Naive B cell (primary cell): ENCODE measurements around the gene IL1RN. TPM values are rescaled to one million over a fixed set of nuclear protein-coding genes. Genes with fewer than 3 reads are reported as not detected.
A peak's percentile ranks its signal among the peaks of the same experiment; 100 is the strongest.

ENCODE experiments used
- ATAC-seq, 2 donors: fragments of 150-1000 bp; cut with Tn5 transposase; 2 replicates each; pipeline ENCODE4 v1.10.0; 2021; ENCODE audit warnings: low read depth in 2 of 2, mild to moderate bottlenecking in 2 of 2, moderate library complexity in 2 of 2
- DNase-seq: peaks from one replicate; pipeline ENCODE4 v3.0.0; 2022
- H3K27ac Mint-ChIP-seq, 6 donors: one replicate each; pipeline ENCODE4 v1.8.0; 2020 to 2022; ENCODE audit warnings: mild to moderate bottlenecking in 6 of 6, mixed read lengths in 6 of 6, moderate library complexity in 5 of 6, inconsistent platforms in 2 of 6
- H3K27me3 Mint-ChIP-seq, 3 donors: one replicate each; pipeline ENCODE4 v1.8.0; 2021 to 2022; ENCODE audit warnings: mixed read lengths in 3 of 3, mild to moderate bottlenecking in 1 of 3
- H3K36me3 Mint-ChIP-seq, 2 donors: one replicate each; pipeline ENCODE4 v1.8.0; 2020 to 2022; ENCODE audit warnings: mixed read lengths in 2 of 2, inconsistent platforms in 1 of 2, mild to moderate bottlenecking in 1 of 2
- H3K4me1 Mint-ChIP-seq, 3 donors: one replicate each; pipeline ENCODE4 v1.8.0; 2020 to 2022; ENCODE audit warnings: mixed read lengths in 3 of 3, inconsistent platforms in 1 of 3, mild to moderate bottlenecking in 1 of 3, moderate library complexity in 1 of 3
- H3K4me3 Mint-ChIP-seq, 8 donors: one replicate each; pipeline ENCODE4 v1.8.0; 2020 to 2022; ENCODE audit warnings: mild to moderate bottlenecking in 8 of 8, mixed read lengths in 8 of 8, moderate library complexity in 8 of 8, inconsistent platforms in 2 of 8
- H3K9me3 Mint-ChIP-seq, 7 donors: one replicate each; pipeline ENCODE4 v1.8.0; 2020 to 2022; ENCODE audit warnings: mixed read lengths in 7 of 7, mild to moderate bottlenecking in 5 of 7, inconsistent platforms in 2 of 7, moderate library complexity in 1 of 7
- polyA plus RNA-seq, 6 donors: library from polyadenylated mRNA; unstranded; fragments of 300-500 nt; fragmentation: Illumina TruSeq; gene quantifications; one replicate each; pipeline ENCODE4 v1.2.3, GENCODE V29; 2021; ENCODE audit warnings: low read depth in 6 of 6

The IL1RN gene, protein sequence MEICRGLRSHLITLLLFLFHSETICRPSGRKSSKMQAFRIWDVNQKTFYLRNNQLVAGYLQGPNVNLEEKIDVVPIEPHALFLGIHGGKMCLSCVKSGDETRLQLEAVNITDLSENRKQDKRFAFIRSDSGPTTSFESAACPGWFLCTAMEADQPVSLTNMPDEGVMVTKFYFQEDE
- polyA plus RNA-seq = under 1 TPM in 2 of 6 donors, not detected in 4; 0.14 to 0.29 TPM

DNA sequence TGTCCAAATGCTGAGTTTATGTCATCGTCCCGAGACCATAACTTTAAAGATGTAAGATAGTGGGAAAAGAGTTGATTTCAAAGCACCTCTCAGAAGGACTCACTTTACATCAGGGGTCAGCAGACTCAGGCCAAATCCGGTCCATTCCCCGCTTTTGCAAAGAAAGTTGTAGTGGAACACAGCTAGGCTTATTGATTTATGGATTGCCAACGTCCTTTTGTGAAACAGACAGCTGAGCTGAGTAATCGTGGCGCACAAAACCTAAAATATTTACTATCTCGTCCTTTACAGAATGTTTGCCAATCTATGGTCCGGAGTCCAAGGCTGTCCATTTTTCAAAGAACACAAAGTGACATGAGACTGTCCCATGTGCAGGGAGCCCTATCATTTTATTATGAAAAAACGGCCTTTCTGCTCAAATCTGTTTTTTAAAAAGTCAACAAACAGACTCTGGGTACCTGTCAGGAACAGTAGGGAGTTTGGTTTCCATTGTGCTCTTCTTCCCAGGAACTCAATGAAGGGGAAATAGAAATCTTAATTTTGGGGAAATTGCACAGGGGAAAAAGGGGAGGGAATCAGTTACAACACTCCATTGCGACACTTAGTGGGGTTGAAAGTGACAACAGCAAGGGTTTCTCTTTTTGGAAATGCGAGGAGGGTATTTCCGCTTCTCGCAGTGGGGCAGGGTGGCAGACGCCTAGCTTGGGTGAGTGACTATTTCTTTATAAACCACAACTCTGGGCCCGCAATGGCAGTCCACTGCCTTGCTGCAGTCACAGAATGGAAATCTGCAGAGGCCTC is at the start of gene IL1RN:
Gene IL1RN (plus strand): TSS at position 754 of the 801 bp plus-strand sequence. CDS start 27 bp downstream, at position 781.
- Mint-ChIP-seq H3K4me3 (peak within 1 kb of the TSS in 2 of 8 donors; percentile 37 to 73), H3K27ac (peak within 1 kb of the TSS in 2 of 6 donors; percentile 42 to 52), H3K36me3 (no peaks in the 10 kb centered on the region), H3K9me3 (no peaks in the 10 kb centered on the region), H3K27me3 (peaks cover 6 to 29% (median 27%) of the 10 kb centered on the region in 3 donors), H3K4me1 (peaks cover 11 to 15% (median 13%) of the 10 kb centered on the region in 3 donors)
- ATAC-seq = no peak
- no peak for DNase-seq

DNA sequence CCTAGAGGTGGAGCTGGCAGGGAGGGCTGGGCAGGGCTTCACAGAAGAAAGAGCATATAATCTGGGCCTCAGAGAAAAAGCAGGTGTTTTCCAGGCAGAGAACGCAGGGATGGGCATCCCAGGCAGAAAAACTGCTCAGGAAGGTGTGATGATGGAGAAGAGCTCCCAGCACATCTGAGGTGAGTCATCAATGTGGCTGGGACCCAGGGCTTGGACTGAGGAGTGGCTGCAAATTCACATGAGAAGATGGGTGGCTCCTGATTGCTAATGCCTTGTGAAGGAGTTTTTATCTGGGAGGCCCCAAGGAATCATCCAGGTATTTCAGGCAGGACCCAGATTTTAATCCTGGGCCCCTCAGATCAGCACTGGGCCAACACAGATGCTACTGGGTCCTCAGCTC is 49.5 kb upstream of the IL1RN start:
- DNase-seq (no peak), ATAC-seq (no peak)
- no peaks in the 10 kb centered on the region for H3K4me1 Mint-ChIP-seq
- H3K27ac Mint-ChIP-seq = no peak overlapping the region
- H3K4me3 Mint-ChIP-seq = no peak overlapping the region
- no peaks in the 10 kb centered on the region for H3K9me3 Mint-ChIP-seq
- H3K36me3 Mint-ChIP-seq = no peaks in the 10 kb centered on the region
- peaks cover 18 to 55% (median 44%) of the 10 kb centered on the region in 3 donors for H3K27me3 Mint-ChIP-seq

DNA sequence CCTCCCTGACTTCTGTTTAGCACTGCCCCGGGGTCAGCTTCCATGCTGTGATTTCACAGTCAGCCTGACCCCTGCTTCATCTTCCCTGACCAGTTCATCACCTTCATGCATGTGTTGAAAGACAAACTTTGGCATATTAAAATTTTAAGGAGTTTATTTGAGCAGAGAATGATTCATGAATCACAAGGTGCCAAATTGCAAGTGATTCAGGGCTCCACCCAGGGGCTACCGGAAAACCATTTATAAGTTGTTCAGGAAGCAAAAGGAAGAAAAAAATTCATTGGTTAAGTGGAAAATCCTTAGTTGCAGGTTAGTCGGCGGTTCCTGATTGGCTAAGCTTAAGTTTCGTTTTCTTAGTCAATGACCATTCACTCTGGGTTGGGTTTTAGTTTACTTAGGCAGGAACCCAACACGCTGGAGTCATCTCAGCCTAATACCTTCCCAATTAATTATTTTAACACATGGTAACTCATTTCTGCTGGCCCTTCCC is 49.0 kb upstream of the IL1RN start:
- Mint-ChIP-seq H3K9me3 (no peaks in the 10 kb centered on the region), H3K27me3 (peaks cover 19 to 55% (median 44%) of the 10 kb centered on the region in 3 donors), H3K27ac (no peak overlapping the region), H3K36me3 (no peaks in the 10 kb centered on the region), H3K4me1 (peaks cover 0 to 3% (median 0%) of the 10 kb centered on the region in 3 donors), H3K4me3 (no peak overlapping the region)
- no peak for DNase-seq
- no peak for ATAC-seq

DNA sequence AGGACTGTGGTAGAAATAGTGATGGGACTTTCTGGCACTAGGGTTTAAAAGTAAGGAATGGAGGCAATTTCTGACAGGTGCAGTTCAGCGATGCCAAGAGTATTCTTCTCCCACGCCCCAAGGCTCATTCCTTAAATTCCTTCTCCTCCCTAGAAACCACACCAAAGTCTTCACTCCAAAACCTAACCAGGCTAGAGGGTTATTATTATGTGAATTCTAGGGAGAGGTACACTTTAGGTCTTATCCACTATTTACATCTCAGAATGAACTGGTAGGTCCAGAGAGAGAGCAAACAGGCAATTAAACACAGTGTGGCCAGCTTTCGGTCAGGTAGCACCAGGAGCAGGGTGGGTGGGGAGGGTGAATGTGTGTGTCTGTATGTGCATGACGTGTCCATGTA is 48.3 kb upstream of the IL1RN start:
- Mint-ChIP-seq H3K4me3 (no peak overlapping the region), H3K9me3 (no peaks in the 10 kb centered on the region), H3K27ac (no peak overlapping the region), H3K4me1 (peaks cover 0 to 5% (median under 1%) of the 10 kb centered on the region in 3 donors), H3K36me3 (no peaks in the 10 kb centered on the region), H3K27me3 (peaks cover 19 to 55% (median 46%) of the 10 kb centered on the region in 3 donors)
- DNase-seq (no peak), ATAC-seq (no peak)

DNA sequence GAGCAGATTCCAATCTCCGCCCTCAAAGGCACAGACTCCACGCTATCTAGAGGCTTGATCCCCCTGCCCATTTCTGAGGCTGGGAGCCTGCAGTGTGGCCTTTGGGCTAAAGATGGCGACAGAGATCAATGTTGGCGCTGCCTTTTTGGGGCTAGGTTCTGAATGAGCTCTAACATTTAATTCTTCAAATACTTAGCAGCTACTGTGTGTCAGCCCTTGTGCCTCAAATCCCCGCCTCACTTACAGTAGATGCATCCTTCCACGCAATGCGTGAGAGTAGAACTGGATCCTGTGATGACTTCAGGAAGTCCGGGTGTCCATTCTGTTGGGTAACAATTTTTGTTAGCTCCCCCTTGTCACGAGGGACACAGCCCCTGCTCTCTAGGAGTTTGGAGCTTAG is 47.3 kb upstream of the IL1RN start:
- peaks cover 0 to 5% (median 4%) of the 10 kb centered on the region in 3 donors for H3K4me1 Mint-ChIP-seq
- no peak overlapping the region for H3K27ac Mint-ChIP-seq
- H3K4me3 Mint-ChIP-seq = peak overlapping the region in 1 of 8 donors; percentile 30
- no peaks in the 10 kb centered on the region for H3K9me3 Mint-ChIP-seq
- H3K27me3 Mint-ChIP-seq = peaks cover 19 to 56% (median 46%) of the 10 kb centered on the region in 3 donors
- ATAC-seq (peak; percentile 55 to 58), DNase-seq (peak; percentile 22)
- H3K36me3 Mint-ChIP-seq = no peaks in the 10 kb centered on the region

DNA sequence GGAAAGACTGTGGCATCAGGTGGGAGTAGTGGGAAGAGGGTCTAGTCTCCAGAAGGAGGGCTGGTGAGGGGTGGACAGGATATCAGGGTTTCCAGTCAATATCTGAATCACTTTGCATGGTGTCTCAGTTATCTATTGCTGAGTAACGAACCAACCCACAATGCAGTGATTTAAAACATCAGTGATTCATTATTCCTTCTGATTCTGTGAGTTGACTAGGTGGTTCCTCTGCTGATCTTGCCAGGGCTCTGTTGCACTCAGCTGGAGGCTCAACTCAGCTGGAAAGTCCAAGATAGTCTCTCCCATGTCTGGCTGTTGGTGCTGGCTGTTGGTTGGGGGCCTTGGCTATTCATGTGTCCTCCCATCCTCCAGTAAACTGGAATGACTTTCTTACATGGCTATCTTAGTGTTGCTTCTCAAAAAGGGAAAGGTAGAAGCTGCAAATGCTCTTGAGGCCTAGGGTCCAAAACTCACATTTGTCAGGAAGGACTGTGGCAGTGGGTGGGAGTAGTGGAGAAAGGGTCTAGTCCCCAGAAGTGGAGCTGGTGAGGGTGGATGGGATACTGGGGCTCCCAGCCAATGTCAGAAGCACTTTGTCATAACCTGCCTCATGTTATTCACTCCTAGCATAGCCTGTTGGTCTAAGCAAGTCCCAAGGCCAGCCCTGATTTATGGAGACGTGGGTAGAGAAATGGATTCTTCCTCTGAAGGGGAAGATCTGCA is 45.7 kb upstream of the IL1RN start:
- peaks cover 0 to 5% (median 4%) of the 10 kb centered on the region in 3 donors for H3K4me1 Mint-ChIP-seq
- peaks cover 16 to 47% (median 41%) of the 10 kb centered on the region in 3 donors for H3K27me3 Mint-ChIP-seq
- no peak overlapping the region for H3K4me3 Mint-ChIP-seq
- no peak overlapping the region for H3K27ac Mint-ChIP-seq
- no peaks in the 10 kb centered on the region for H3K36me3 Mint-ChIP-seq
- DNase-seq (no peak), ATAC-seq (no peak)
- H3K9me3 Mint-ChIP-seq = no peaks in the 10 kb centered on the region

DNA sequence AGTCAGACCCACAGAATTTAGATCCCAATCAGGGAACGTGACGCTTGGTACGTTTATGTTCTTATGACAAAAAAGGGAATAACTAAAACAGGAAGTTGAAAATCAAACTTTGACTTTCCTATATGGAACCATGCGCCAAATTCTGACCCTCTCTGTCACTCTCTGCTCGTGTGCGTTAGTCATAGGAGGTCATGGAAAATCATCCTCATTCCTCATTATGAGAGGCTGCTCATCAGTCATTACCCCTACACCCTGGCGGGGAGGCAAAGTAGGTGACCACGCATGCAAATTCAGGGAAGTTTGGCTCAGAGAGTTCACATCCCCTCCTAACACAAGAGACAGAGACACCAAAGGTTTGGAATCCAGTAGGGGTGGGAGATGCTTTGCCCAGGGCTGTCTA is 44.1 kb upstream of the IL1RN start:
- H3K9me3 Mint-ChIP-seq = no peaks in the 10 kb centered on the region
- H3K27me3 Mint-ChIP-seq = peaks cover 16 to 41% (median 31%) of the 10 kb centered on the region in 3 donors
- ATAC-seq (no peak), DNase-seq (no peak)
- peak overlapping the region in 1 of 6 donors; percentile 40 for H3K27ac Mint-ChIP-seq
- H3K4me3 Mint-ChIP-seq = no peak overlapping the region
- H3K4me1 Mint-ChIP-seq = peaks cover 0 to 5% (median 4%) of the 10 kb centered on the region in 3 donors
- H3K36me3 Mint-ChIP-seq = no peaks in the 10 kb centered on the region

DNA sequence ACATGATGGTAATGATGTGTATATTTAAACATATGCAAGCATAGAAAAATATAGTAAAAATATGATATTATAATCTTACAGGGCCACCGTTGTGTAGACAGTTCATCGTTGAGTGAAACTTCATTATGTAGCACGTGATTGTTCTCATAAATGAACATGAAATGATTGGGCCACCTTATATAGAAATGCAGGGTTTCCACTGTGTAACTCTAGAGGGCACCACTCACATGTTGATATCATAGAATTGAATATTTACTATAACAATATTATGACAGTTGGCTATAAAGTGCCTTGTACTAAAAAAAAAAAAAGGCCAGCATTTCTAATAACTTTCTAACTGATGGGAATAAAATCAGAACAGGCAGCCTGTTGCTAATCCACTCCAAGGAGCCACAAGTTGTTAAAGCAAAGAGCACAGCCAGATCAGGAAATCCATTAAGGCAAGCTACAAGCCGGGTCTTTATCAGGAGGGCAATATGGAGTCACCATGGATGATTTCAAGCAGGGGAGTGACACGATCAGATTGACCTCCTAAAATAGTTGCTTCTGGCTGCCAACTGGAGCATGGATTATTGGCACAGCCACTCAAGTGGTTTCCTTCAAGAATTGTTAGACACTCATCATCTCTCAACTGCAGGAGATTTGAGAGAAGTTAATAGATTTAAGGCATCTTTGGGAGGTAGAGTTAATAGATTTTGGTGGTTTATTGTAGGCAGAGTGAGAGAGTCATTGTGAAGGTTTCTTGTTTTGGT is 43.0 kb upstream of the IL1RN start:
- no peak overlapping the region for H3K4me3 Mint-ChIP-seq
- peak; percentile 37 to 65 for ATAC-seq
- H3K9me3 Mint-ChIP-seq = no peaks in the 10 kb centered on the region
- no peak overlapping the region for H3K27ac Mint-ChIP-seq
- H3K27me3 Mint-ChIP-seq = peaks cover 9 to 32% (median 31%) of the 10 kb centered on the region in 3 donors
- H3K36me3 Mint-ChIP-seq = no peaks in the 10 kb centered on the region
- DNase-seq = no peak
- peaks cover 0 to 5% (median 4%) of the 10 kb centered on the region in 3 donors for H3K4me1 Mint-ChIP-seq

DNA sequence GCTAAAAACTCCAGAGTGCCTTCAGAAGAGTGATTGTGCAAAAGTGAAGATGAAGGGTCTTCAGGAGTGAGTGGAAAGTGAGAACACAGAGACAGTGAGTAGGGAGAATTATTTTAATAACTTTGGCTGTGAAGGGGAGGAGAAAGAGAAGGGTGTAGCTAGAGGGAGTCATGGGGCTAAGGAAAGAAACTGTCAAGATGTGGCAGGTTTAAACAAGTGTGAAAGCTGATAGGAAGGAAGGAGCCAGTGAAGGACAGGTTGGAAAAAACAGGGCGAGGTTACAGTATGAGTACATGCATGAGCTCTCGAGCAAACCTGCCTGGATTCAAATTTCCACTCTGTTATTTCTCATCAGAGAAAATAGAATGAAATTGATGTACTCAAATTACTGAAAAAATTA is 41.9 kb upstream of the IL1RN start:
- peaks cover 5 to 32% (median 31%) of the 10 kb centered on the region in 3 donors for H3K27me3 Mint-ChIP-seq
- H3K4me1 Mint-ChIP-seq = peaks cover 0 to 5% (median 4%) of the 10 kb centered on the region in 3 donors
- no peak for ATAC-seq
- H3K36me3 Mint-ChIP-seq = no peaks in the 10 kb centered on the region
- no peak for DNase-seq
- H3K27ac Mint-ChIP-seq = peak overlapping the region in 1 of 6 donors; percentile 12
- H3K9me3 Mint-ChIP-seq = no peaks in the 10 kb centered on the region
- H3K4me3 Mint-ChIP-seq = no peak overlapping the region

DNA sequence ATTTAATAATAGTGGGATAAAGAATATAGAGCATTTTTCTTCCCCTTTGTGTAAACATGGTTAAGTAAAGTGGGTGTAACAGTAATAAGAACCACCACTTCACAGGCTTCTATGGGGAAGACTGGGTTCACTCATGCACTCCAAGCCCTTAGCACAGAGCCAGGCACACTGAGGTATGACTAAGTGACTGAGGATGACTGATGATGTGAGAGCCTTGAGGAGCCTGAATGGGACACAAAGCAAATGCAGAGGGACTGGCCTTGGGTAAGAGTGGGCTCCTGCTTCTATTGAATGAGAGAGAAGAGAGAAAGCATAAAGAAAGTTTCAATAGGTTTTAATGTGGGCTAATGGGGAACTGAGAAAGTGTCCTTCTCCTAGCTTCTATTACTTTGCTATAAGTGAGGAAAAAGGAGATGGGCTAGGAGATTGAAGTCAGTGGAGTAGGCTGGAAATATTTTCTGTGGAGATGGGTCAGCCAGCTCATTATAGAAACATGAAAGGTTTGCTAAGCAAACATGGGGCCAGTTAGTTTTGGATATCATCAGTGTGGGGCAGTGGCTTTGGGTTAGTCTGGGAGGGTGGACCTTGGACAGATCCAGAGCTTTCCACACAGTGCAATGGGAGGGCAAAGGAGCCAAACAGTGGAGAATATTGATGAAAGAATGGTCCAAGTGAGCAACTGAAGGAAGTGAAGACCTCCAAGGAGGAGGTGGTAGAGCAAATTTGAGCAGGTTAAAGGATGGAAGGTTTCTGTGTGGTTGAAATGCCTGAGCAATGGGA is 39.0 kb upstream of the IL1RN start:
- Mint-ChIP-seq H3K4me1 (peaks cover 0 to 4% (median 2%) of the 10 kb centered on the region in 3 donors), H3K4me3 (no peak overlapping the region)

DNA sequence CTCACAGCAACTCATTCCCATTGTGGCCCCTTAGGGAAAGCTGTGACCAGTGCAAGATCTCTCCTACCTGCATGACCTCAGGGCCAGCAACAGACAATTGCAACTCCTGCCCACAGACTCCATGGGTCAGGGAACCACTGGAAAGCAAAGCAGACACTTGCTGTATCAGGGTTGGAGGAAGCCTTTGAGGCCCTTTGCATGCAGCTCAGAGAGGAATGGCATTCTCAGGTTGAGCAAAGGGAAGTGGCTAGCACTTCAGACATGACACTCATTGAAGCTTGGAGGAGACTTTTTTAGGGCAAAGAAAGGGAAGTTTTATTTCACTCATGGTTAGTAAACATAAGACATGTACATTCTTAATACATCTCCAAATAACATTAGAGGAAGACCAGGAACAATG is 37.5 kb upstream of the IL1RN start:
- no peaks in the 10 kb centered on the region for H3K4me1 Mint-ChIP-seq
- no peak for DNase-seq
- H3K4me3 Mint-ChIP-seq = no peak overlapping the region
- peaks cover 0 to 2% of the 10 kb centered on the region in 2 donors for H3K36me3 Mint-ChIP-seq
- peaks cover 0 to 11% (median 7%) of the 10 kb centered on the region in 3 donors for H3K27me3 Mint-ChIP-seq
- no peak overlapping the region for H3K27ac Mint-ChIP-seq
- peaks cover 0 to 6% (median 2%) of the 10 kb centered on the region in 7 donors for H3K9me3 Mint-ChIP-seq
- peak; percentile 55 to 74 for ATAC-seq

More for the DNA sequence above, 39.0 kb upstream of the IL1RN start:
- Mint-ChIP-seq H3K27ac (no peak overlapping the region), H3K36me3 (no peaks in the 10 kb centered on the region), H3K27me3 (peaks cover 0 to 14% (median 13%) of the 10 kb centered on the region in 3 donors), H3K9me3 (no peaks in the 10 kb centered on the region)
- ATAC-seq (no peak), DNase-seq (no peak)

DNA sequence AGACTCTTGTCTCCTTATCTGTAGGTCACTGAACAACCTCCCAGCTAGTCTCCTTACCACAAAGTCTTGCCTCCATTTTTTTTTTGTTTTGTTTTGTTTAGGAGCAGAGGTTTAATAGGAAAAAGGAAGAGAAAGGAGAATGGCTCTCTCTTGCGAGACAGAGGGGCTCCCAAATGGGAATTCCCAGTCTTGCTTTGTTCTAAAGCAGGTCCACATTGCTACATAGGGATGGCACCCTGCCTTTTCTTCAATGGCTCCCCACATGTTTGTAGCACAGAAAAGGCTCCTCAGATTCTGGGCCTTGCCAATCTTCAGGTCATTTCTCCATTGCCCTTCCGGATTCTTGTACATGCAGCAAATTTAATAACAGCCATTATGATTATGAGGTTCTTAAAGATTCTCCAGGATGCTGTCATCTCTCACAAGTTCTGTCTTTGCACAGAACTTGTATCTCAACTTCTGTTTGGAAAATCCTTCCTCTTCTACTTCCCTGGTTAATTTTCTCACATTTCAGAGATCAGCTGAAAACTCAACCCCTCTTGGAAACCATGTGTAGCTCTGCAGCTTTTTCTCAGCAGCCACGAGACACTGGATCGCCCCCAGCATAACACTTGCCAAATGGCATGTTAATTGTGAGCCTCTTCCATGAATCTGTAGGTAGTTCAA is 36.0 kb upstream of the IL1RN start:
- Mint-ChIP-seq H3K27me3 (peaks cover 0 to 8% (median 6%) of the 10 kb centered on the region in 3 donors), H3K36me3 (peaks cover 5 to 8% of the 10 kb centered on the region in 2 donors), H3K4me3 (no peak overlapping the region), H3K27ac (no peak overlapping the region), H3K9me3 (peaks cover 0 to 12% (median 5%) of the 10 kb centered on the region in 7 donors), H3K4me1 (no peaks in the 10 kb centered on the region)
- DNase-seq (no peak), ATAC-seq (no peak)
